Peyer's patch (tissue), 4 donors: Measurements from ENCODE around the gene LRCH2. TPM values are rescaled to one million over a fixed set of nuclear protein-coding genes. Genes with fewer than 3 reads are reported as not detected.

Experiments
- DNase-seq, 3 donors: peaks; one replicate each; pipeline ENCODE4 v3.0.0-alpha.2; 2017 to 2019
- H3K27ac ChIP-seq, 4 donors: fragments of 200-600 bp; sonication (generic); one replicate each; pipeline ENCODE4 v1.5.1; 2016 to 2019
- H3K27me3 ChIP-seq, 2 donors: fragments of 200-600 bp; sonication (generic); one replicate each; pipeline ENCODE4 v1.5.1; 2019
- H3K36me3 ChIP-seq, 3 donors: fragments of 200-600 bp; sonication (generic); one replicate each; pipeline ENCODE4 v1.5.1; 2016 to 2019
- H3K4me1 ChIP-seq, 4 donors: fragments of 200-600 bp; sonication (generic); one replicate each; pipeline ENCODE4 v1.5.1; 2016 to 2019
- H3K4me3 ChIP-seq, 4 donors: fragments of 200-600 bp; sonication (generic); 1 replicate in 3 of 4; 2 replicates in 1 of 4; pipeline ENCODE4 v1.5.1; 2016 to 2019; ENCODE audit warnings: mild to moderate bottlenecking in 1 of 4
- H3K9me3 ChIP-seq, 4 donors: fragments of 200-600 bp; sonication (generic); one replicate each; pipeline ENCODE4 v1.5.1; 2016 to 2019; ENCODE audit warnings: mild to moderate bottlenecking in 1 of 4
- CTCF ChIP-seq, 6 experiments: fragments of 450-650 bp in 4 of 6; fragments of 200-600 bp in 2 of 6; sonication (generic) in 1 of 6; IDR thresholded peaks; one replicate each; pipeline ENCODE4 v1.5.1; 2017 to 2019; ENCODE audit warnings: antibody characterized with exemption in 6 of 6, mild to moderate bottlenecking in 3 of 6, moderate library complexity in 1 of 6
- POLR2A ChIP-seq, 2 donors: fragments of 450-650 bp; IDR thresholded peaks; one replicate each; pipeline ENCODE4 v1.5.1; 2017; ENCODE audit warnings: antibody characterized with exemption in 2 of 2, mild to moderate bottlenecking in 2 of 2, moderate library complexity in 2 of 2
- total RNA-seq, 4 donors: library from RNA; depleted of rRNA; stranded (reverse); fragments of >200 nt; gene quantifications; one replicate each; pipeline ENCODE4 v1.1.0, GENCODE V29; 2016

Gene LRCH2, protein sequence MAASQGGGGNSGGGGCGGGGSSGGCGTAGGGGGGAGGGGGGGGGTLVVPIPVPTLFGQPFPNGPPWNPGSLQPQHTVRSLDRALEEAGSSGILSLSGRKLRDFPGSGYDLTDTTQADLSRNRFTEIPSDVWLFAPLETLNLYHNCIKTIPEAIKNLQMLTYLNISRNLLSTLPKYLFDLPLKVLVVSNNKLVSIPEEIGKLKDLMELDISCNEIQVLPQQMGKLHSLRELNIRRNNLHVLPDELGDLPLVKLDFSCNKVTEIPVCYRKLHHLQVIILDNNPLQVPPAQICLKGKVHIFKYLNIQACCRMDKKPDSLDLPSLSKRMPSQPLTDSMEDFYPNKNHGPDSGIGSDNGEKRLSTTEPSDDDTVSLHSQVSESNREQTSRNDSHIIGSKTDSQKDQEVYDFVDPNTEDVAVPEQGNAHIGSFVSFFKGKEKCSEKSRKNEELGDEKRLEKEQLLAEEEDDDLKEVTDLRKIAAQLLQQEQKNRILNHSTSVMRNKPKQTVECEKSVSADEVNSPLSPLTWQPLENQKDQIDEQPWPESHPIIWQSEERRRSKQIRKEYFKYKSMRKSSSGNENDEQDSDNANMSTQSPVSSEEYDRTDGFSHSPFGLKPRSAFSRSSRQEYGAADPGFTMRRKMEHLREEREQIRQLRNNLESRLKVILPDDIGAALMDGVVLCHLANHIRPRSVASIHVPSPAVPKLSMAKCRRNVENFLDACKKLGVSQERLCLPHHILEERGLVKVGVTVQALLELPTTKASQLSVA
- 10 to 100 TPM in 1 of 4 donors, 1 to 10 TPM in 3; 1.6 to 11.6 (median 2.2) TPM for total RNA-seq

GRCh38 chrX:115233497-115234455 lies at the start of gene LRCH2:
LRCH2 (minus strand) TSS chrX:115234096; CDS start chrX:115234041, 55 bp downstream.
- Histone ChIP-seq H3K4me1 (no peaks in the 10 kb centered on the region), H3K9me3 (no peaks in the 10 kb centered on the region), H3K27me3 (no peaks in the 10 kb centered on the region), H3K36me3 (no peaks in the 10 kb centered on the region), H3K4me3 (peak within 1 kb of the TSS; percentile 19 to 51 (median 34)), H3K27ac (peak within 1 kb of the TSS in 3 of 4 donors; percentile 19 to 70 (median 59))
- peak in 1 of 3 donors; percentile 25 for DNase-seq
- TF ChIP-seq POLR2A (IDR thresholded peaks at IDR 0.05) (no peak), CTCF (IDR thresholded peaks at IDR 0.05) (no peak)

DNA sequence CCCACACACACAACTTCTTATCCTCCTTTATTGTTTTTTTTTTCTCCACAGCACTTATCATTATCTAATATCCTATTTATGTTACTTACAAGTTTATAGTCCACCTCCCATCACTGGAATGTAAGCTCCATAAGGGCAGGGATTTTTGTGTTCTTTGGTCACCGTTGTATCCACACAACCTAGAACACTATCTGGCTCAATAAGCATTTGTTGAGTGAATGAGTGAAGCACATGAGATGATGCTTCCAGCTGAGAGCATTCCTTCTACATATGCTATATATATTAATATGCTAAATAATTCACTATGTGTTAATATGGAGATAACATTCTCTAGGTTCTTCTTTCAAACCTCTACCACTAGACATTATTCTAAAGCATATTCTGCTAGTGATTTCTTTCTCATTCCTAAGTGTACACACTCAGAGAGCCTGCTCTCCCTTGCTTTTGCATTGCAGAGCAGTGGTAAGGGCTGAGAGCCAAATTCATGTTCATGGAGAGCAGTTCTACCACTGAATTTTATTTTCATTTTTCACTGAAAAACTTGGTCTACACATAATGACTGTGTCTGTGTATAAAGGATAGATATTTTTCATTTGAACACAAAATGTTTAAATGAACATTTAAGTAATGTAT lies 35.3 kb upstream of the LRCH2 start:
- no peak for TF ChIP-seq POLR2A (IDR thresholded peaks at IDR 0.05)
- TF ChIP-seq CTCF (IDR thresholded peaks at IDR 0.05) = no peak
- Histone ChIP-seq H3K36me3 (no peaks in the 10 kb centered on the region), H3K4me1 (no peaks in the 10 kb centered on the region), H3K27ac (no peak overlapping the region), H3K27me3 (no peaks in the 10 kb centered on the region), H3K9me3 (no peaks in the 10 kb centered on the region), H3K4me3 (no peak overlapping the region)
- no peak for DNase-seq

GRCh38 chrX:115268421-115268820 lies 34.5 kb upstream of the LRCH2 start:
- H3K27me3 ChIP-seq = no peaks in the 10 kb centered on the region
- no peak for DNase-seq
- TF ChIP-seq POLR2A (IDR thresholded peaks at IDR 0.05) = no peak
- peak in 1 of 6 experiments; percentile 5 for TF ChIP-seq CTCF (IDR thresholded peaks at IDR 0.05)
- no peak overlapping the region for H3K27ac ChIP-seq
- no peaks in the 10 kb centered on the region for H3K4me1 ChIP-seq
- H3K4me3 ChIP-seq = no peak overlapping the region
- no peaks in the 10 kb centered on the region for H3K36me3 ChIP-seq
- no peaks in the 10 kb centered on the region for H3K9me3 ChIP-seq

DNA sequence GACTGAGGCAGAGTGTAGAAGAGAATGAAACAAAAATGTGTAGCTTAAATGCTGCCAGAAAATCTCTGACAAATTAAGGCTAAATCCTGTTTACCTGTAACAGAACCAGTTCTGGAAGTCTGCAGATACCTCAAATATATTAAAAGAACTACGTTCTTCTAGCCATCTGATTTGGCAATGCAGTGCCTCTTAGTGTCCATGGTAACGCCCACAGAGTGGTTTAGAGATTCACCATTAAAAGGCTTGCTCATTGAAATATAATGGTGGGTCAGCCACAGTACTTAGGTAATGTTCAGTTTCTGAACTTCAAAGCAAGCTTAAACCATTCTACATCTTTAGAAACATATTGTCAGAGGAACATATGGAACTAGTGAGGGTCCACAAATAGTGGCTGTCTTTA lies 32.4 kb upstream of the LRCH2 start:
- H3K27ac ChIP-seq = no peak overlapping the region
- no peak for DNase-seq
- H3K4me1 ChIP-seq = no peaks in the 10 kb centered on the region
- TF ChIP-seq CTCF (IDR thresholded peaks at IDR 0.05) (no peak), POLR2A (IDR thresholded peaks at IDR 0.05) (no peak)
- H3K36me3 ChIP-seq = no peaks in the 10 kb centered on the region
- H3K27me3 ChIP-seq = no peaks in the 10 kb centered on the region
- H3K4me3 ChIP-seq = no peak overlapping the region
- no peaks in the 10 kb centered on the region for H3K9me3 ChIP-seq

GRCh38 chrX:115264009-115264408 lies 30.1 kb upstream of the LRCH2 start:
- H3K4me3 ChIP-seq = no peak overlapping the region
- no peak for DNase-seq
- H3K27ac ChIP-seq = no peak overlapping the region
- H3K4me1 ChIP-seq = no peaks in the 10 kb centered on the region
- no peak for TF ChIP-seq POLR2A (IDR thresholded peaks at IDR 0.05)
- TF ChIP-seq CTCF (IDR thresholded peaks at IDR 0.05) = no peak
- H3K27me3 ChIP-seq = no peaks in the 10 kb centered on the region
- H3K9me3 ChIP-seq = no peaks in the 10 kb centered on the region
- no peaks in the 10 kb centered on the region for H3K36me3 ChIP-seq
